A549 (cell line): ENCODE measurements around the gene RNFT1. TPM values are rescaled to one million over a fixed set of nuclear protein-coding genes. Genes with fewer than 3 reads are reported as not detected.
"Not testable (repeated sequence)": the region's sequence is repeated elsewhere in the genome, so short reads cannot be mapped to it uniquely, and the experiment has no call there.

Source experiments
- ATAC-seq, 2 experiments: fragments of 200-7000 bp in 1 of 2; fragments of >200 bp in 1 of 2; cut with Nextera tagmentation in 1 of 2; cut with Tn5 transposase in 1 of 2; 3 replicates each; pipeline versions ENCODE4 v1.8.0 to v1.9.1; 2018 to 2020; ENCODE audit warnings: mild to moderate bottlenecking in 1 of 2, moderate library complexity in 1 of 2
- CTCF ChIA-PET: fragments of 300-600 bp; sonication (Branson Sonifier 250); formaldehyde crosslinking; extraction: SDS; loops from one replicate; lab custom pipeline; 2021; ENCODE audit warnings: antibody characterized with exemption, inconsistent platforms; lab: Yijun Ruan, JAX
- POLR2A ChIA-PET: fragments of 350-600 bp; formaldehyde crosslinking; extraction: SDS; loops from one replicate; lab custom pipeline; 2021; ENCODE audit warnings: antibody characterized with exemption, inconsistent platforms; lab: Yijun Ruan, JAX
- DNase-seq, 2 experiments: peaks; one replicate each; pipeline versions ENCODE4 v3.0.0 to v3.0.0-alpha.2; 2011 to 2016; ENCODE audit warnings: low read depth in 1 of 2, low spot score in 1 of 2
- FAIRE-seq: peaks from 2 replicates; lab custom pipeline; 2011; peaks lifted over from hg19 to GRCh38; lab: Jason Lieb, UNC
- H3K27ac ChIP-seq, 2 experiments: fragments of >200 bp; sonication (Bioruptor Twin); formaldehyde crosslinking; 3 replicates each; pipeline ENCODE4 v1.5.1; 2016 to 2017
- H3K4me1 ChIP-seq: fragments of >200 bp; sonication (Bioruptor Twin); formaldehyde crosslinking; 3 replicates; pipeline ENCODE4 v1.6.1; 2016
- H3K4me2 ChIP-seq: fragments of >200 bp; sonication (Bioruptor Twin); formaldehyde crosslinking; 3 replicates; pipeline ENCODE4 v1.6.1; 2016
- H3K4me3 ChIP-seq: fragments of >200 bp; sonication (Bioruptor Twin); formaldehyde crosslinking; 3 replicates; pipeline ENCODE4 v1.5.1; 2016
- H3K9me3 ChIP-seq: fragments of >200 bp; sonication (Bioruptor Twin); formaldehyde crosslinking; 3 replicates; pipeline ENCODE4 v1.6.1; 2016
- BHLHE40 ChIP-seq: IDR thresholded peaks from 2 replicates; pipeline ENCODE4 v1.6.1; 2012; ENCODE audit warnings: low read depth, low read length, inconsistent platforms
- CEBPB ChIP-seq, 2 experiments: fragments of >200 bp in 1 of 2; sonication (Bioruptor Twin) in 1 of 2; formaldehyde crosslinking in 1 of 2; IDR thresholded peaks; 2 replicates each; pipeline ENCODE4 v1.6.1; 2012 to 2016
- CHD2 ChIP-seq: fragments of 150-350 bp; IDR thresholded peaks from 2 replicates; pipeline ENCODE4 v1.6.1; 2014; ENCODE audit warnings: low read length; ENCODE audit not compliant: partially characterized antibody
- CHD4 ChIP-seq: fragments of 200-600 bp; sonication (generic); IDR thresholded peaks from 2 replicates; pipeline ENCODE4 v1.6.1; 2016; ENCODE audit warnings: antibody characterized with exemption, mild to moderate bottlenecking, borderline replicate concordance
- CTCF ChIP-seq: fragments of >200 bp; sonication (Bioruptor Twin); formaldehyde crosslinking; IDR thresholded peaks from 3 replicates; pipeline ENCODE4 v1.5.1; 2016
- E2F6 ChIP-seq: IDR thresholded peaks from 2 replicates; pipeline ENCODE4 v1.6.1; 2012; ENCODE audit warnings: low read depth, borderline replicate concordance
- EHF ChIP-seq: fragments of 250-450 bp; sonication (Bioruptor Pico); IDR thresholded peaks from 2 replicates; pipeline ENCODE4 v1.5.0; 2020; ENCODE audit warnings: mild to moderate bottlenecking
- FOSL2 ChIP-seq, 2 experiments: fragments of 450-650 bp in 1 of 2; fragments of >200 bp in 1 of 2; sonication (Bioruptor Twin) in 1 of 2; formaldehyde crosslinking; IDR thresholded peaks; 2 replicates each; pipeline versions ENCODE4 v1.5.0 to v1.6.1; 2016 to 2020; ENCODE audit warnings: mild to moderate bottlenecking in 1 of 2, moderate library complexity in 1 of 2
- GATA3 ChIP-seq: IDR thresholded peaks from 2 replicates; pipeline ENCODE4 v1.6.1; 2012; ENCODE audit warnings: borderline replicate concordance
- HES2 ChIP-seq: fragments of >200 bp; sonication (Bioruptor Twin); formaldehyde crosslinking; IDR thresholded peaks from 2 replicates; pipeline ENCODE4 v1.6.1; 2016
- HEYL ChIP-seq: fragments of 250-450 bp; sonication (Bioruptor Pico); IDR thresholded peaks from 2 replicates; pipeline ENCODE4 v1.8.0; 2021; ENCODE audit warnings: mild to moderate bottlenecking, moderate library complexity
- JUN ChIP-seq, 2 experiments: fragments of >200 bp; sonication (Bioruptor Twin); formaldehyde crosslinking; IDR thresholded peaks; 2 replicates in 1 of 2; 3 replicates in 1 of 2; pipeline ENCODE4 v1.6.1; 2016 to 2017
- MAFK ChIP-seq: fragments of 450-650 bp; IDR thresholded peaks from 2 replicates; pipeline ENCODE4 v1.6.1; 2014; ENCODE audit not compliant: partially characterized antibody
- MAX ChIP-seq: IDR thresholded peaks from 2 replicates; pipeline ENCODE4 v1.6.1; 2012
- NR3C1 ChIP-seq: fragments of >200 bp; sonication (Bioruptor Twin); formaldehyde crosslinking; IDR thresholded peaks from 3 replicates; pipeline ENCODE4 v1.6.1; 2017
- PHF8 ChIP-seq: fragments of 200-600 bp; sonication (generic); IDR thresholded peaks from 2 replicates; pipeline ENCODE4 v1.6.1; 2016; ENCODE audit warnings: low read depth, mild to moderate bottlenecking, antibody characterized with exemption, moderate library complexity, borderline replicate concordance
- POLR2A ChIP-seq: IDR thresholded peaks from 2 replicates; pipeline ENCODE4 v1.6.1; 2012; ENCODE audit warnings: mild to moderate bottlenecking, low read length
- RCOR1 ChIP-seq: fragments of 150-350 bp; IDR thresholded peaks from 2 replicates; pipeline ENCODE4 v1.6.1; 2014; ENCODE audit warnings: antibody characterized with exemption, low read length, low read depth
- REST ChIP-seq: fragments of 200-600 bp; sonication (generic); IDR thresholded peaks from 2 replicates; pipeline ENCODE4 v1.6.1; 2016; ENCODE audit warnings: antibody characterized with exemption, mild to moderate bottlenecking, moderate library complexity
- RFX5 ChIP-seq: fragments of 450-650 bp; IDR thresholded peaks from 2 replicates; pipeline ENCODE4 v1.7.1; 2014; ENCODE audit warnings: antibody characterized with exemption, mild to moderate bottlenecking, moderate library complexity
- RNF2 ChIP-seq: fragments of 200-600 bp; sonication (generic); IDR thresholded peaks from 2 replicates; pipeline ENCODE4 v1.6.1; 2016; ENCODE audit warnings: low read depth, mild to moderate bottlenecking, antibody characterized with exemption, moderate library complexity, borderline replicate concordance
- SMC3 ChIP-seq: fragments of >200 bp; sonication (Bioruptor Twin); formaldehyde crosslinking; IDR thresholded peaks from 3 replicates; pipeline ENCODE4 v1.6.1; 2018; ENCODE audit warnings: inconsistent platforms
- USF2 ChIP-seq: fragments of 450-650 bp; IDR thresholded peaks from 2 replicates; pipeline ENCODE4 v1.6.1; 2014; ENCODE audit warnings: antibody characterized with exemption
- ZFP36 ChIP-seq: fragments of 450-650 bp; IDR thresholded peaks from 2 replicates; pipeline ENCODE4 v1.6.1; 2014; ENCODE audit warnings: borderline replicate concordance; ENCODE audit not compliant: partially characterized antibody
- WGBS: methylation state at CpG from one replicate; pipeline ENCODE4 v1.1.6; 2017; ENCODE audit errors: missing lambda C conversion rate; 5-methylcytosine and 5-hydroxymethylcytosine counted together
- polyA plus RNA-seq, 4 experiments: library from polyadenylated mRNA; depleted of rRNA in 3 of 4; stranded (reverse); fragments of >200 nt; fragmentation: RNase III in 1 of 4; extraction: RNeasy Plus Mini Kit Qiagen cat#74134 plus additional on column Dnase treatment in 1 of 4; gene quantifications; 2 replicates in 3 of 4; 3 replicates in 1 of 4; pipeline ENCODE4 v1.2.3, GENCODE V29; 2011 to 2017

RNFT1 gene
- polyA plus RNA-seq, 2 of the 4 experiments (the other 2 are of a cell fraction) = 16.2 to 29.9 TPM

GRCh38 chr17:59964482-59965328 lies at the start of gene RNFT1 (continued):
- peak; percentile 81; the same call in 1 of the 2 replicates for TF ChIP-seq RNF2
- no peak for TF ChIP-seq EHF (CRISPR knock-in tag)
- peak; percentile 77; the same call in 1 of the 2 replicates for TF ChIP-seq PHF8
- no peak for TF ChIP-seq MAFK
- peak; percentile 51; the same call in 1 of the 2 replicates for TF ChIP-seq GATA3
- TF ChIP-seq JUN (IDR thresholded peaks at IDR 0.05) = peak; percentile 58 to 73; a peak in 3 of 5 replicates
- TF ChIP-seq POLR2A = peak; percentile 81
- no peak for TF ChIP-seq BHLHE40
- no peak for TF ChIP-seq HEYL (CRISPR knock-in tag)
- TF ChIP-seq RCOR1 = no peak
- TF ChIP-seq CEBPB (IDR thresholded peaks at IDR 0.05) = no peak
- TF ChIP-seq CHD4 = no peak
- TF ChIP-seq RFX5 = no peak
- 0 out of 2 replicates have a peak, but pooled peaks have one; percentile 18 for TF ChIP-seq E2F6
- peak; percentile 69 for TF ChIP-seq MAX
- no peak for TF ChIP-seq USF2
- no peak; the same call in 1 of the 2 replicates for TF ChIP-seq REST
- TF ChIP-seq SMC3 = no peak
- TF ChIP-seq NR3C1 = no peak
- TF ChIP-seq CHD2 = no peak
- TF ChIP-seq FOSL2 (IDR thresholded peaks at IDR 0.05) = no peak
- TF ChIP-seq FOSL2 (CRISPR knock-in tag; IDR thresholded peaks at IDR 0.05) = no peak
- no peak for TF ChIP-seq HES2
- TF ChIP-seq ZFP36 = no peak
- no peak for TF ChIP-seq CTCF

GRCh38 chr17:60009326-60009725 lies 44.8 kb upstream of the RNFT1 start:
- DNase-seq, H3K27ac ChIP-seq, H3K4me1 ChIP-seq, CTCF ChIA-PET, H3K4me2 ChIP-seq, FAIRE-seq, H3K9me3 ChIP-seq, H3K4me3 ChIP-seq, ATAC-seq, POLR2A ChIA-PET: not testable (repeated sequence)
- 87% methylated on average over 5 of the region's 13 CpGs for WGBS

- POLR2A ChIA-PET, FAIRE-seq, H3K27ac ChIP-seq, H3K4me2 ChIP-seq, DNase-seq, H3K4me1 ChIP-seq, CTCF ChIA-PET, H3K4me3 ChIP-seq, H3K9me3 ChIP-seq: not testable (repeated sequence)
- WGBS = no CpG with 5 or more reads among the region's 16 CpGs
- ATAC-seq = peak; percentile 91 to 98; a peak in 5 of 6 replicates
Measured at GRCh38 chr17:60008377-60008776, 43.8 kb upstream of the RNFT1 start.
